ENCODE data around the gene KANK4.
A peak's percentile ranks its signal among the peaks of the same experiment; 100 is the strongest.

Gene KANK4

DNA sequence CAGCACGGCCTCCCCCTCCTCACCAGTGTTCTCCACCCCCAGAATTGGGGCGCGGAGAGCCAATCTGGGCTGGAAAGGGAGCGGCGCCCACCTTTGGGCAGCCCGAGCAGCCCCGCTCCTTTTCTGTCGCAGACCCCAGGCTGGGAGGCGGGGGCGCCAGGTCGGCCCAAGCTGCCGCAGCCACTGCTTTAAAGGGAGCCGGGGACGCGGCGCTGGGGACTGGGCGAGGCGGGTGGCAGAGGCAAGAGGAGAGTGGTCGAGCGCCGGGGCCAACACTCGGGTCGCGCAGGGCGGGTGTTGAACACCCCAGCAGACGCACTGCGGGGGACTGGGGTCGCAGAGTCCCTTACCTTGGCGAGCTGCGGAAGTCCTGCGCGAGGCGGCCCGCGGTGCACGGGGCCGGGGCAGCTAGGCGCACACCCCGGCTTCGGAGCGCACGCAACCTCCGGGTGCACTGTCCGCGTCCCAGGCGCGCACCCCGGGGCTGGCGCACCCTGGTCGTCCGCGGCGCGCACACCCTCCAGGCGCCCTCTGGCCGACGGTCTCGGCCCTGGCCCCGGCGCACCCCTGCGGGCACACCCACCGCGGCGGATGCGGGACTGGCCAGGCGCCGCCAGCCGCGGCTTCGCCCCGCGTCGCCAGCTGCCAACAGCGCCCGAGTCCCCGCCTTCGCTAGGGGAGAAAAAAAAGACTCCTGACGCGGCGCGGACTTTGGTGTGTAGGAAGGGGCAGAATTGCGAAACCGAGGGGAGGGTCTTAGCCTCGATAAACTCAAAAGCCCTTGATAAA is at the start of gene KANK4:
TSS of gene KANK4 (minus strand) at position 679 of the 789 bp plus-strand sequence. CDS start 37,870 bp downstream, outside the sequence.
- peak in 2 of 3 donors; percentile 19 to 44 for DNase-seq

DNA sequence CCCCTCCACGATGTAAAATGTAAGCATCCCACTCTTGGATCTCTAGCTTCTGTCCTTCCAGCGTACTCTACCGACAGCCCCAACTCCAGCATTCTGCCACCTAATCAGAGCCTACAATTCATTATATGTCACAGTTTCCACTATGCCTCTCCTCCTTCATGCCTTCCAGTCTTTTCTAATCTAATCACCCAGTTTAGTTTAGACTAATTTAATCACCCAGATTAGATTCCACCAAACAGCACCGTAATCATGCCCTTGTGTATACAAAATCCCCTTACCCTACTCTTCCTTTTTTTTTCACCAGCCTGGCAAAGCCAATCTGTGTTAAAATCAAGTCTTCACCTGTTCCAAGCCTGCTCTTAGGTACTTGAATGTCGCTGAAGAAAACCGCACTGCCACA is 49.8 kb upstream of the KANK4 start:
- DNase-seq, result no peak

- no peak for DNase-seq
Measured at GRCh38 chr1:62367005-62367557, 47.8 kb upstream of the KANK4 start.

DNA sequence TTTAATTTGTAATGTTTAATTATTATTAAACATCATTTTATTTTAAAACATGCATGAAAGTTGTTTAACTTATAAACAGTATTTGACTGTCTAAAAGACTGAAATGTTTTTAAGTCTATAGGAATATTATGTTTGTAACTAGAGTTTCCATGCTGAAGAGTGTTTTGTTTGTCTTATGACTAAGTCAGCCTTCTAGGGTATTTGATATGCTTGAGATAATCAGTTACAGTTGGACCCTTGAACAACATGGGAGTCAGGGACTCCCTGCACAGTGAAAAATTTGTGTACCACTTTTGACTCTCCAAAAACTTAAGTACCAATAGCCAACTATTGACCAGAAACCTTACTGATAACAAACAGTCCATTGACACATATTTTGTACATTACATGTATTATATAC is 45.5 kb upstream of the KANK4 start:
- DNase-seq, result no peak

DNA sequence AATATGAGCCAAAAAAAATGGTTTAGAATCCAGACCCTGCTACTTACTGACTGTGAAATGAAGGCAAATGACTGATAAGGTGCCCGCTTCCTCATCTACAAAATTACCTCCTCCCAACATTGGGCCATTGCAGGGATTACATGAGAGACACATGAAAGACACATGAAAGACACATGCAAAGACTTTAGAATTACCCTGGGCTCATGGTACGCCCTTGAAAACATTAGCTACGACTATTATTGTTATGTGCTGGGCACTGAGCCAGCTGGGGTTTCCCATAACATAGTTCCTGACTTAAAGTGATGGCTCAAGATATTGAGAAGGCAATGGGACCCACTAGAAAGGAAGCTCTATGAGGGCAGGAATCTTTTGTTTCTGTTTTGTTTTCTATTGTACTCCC is 43.7 kb upstream of the KANK4 start:
- peak in 2 of 3 donors; percentile 22 to 31 for DNase-seq

DNA sequence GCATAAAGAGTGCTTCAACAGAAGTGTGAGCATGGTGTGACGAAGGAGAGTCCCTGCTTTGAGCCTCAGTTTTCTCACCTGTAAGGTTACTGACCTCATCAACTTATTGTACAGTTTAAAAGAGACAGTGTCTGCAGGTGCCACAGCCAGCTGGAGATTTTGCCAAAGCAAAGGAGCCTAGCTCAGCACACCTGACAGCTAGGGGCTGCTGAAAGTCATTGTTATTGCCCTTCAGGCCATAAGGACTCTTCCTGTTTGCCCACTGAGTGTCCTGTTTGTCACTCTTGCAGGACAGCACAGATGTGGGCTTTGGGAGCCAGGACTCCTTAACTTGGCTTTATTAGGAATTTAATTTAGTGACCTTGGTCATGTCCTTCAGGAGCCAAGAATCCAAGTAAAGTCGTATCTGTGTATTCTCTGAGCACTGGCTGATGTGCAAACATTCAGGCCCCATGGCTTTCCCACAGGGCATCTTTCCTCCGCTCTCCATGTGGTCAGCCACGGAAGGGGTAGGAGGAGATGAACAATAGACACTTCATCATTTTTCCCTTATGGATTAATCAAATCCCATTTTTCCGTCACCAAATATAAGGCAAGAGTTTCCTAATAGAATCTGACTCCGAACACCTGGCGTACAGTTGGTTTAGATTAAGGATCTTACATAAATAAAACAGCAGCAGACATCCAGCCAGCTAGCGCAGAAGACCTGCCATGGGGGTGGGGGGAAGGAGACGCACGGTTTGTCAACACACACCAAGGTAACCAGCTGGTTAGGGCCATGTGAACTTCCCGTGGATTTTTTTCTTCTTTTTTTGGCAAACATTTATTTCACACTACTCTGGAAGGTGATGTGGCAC is 43.1 kb upstream of the KANK4 start:
- no peak for DNase-seq

DNA sequence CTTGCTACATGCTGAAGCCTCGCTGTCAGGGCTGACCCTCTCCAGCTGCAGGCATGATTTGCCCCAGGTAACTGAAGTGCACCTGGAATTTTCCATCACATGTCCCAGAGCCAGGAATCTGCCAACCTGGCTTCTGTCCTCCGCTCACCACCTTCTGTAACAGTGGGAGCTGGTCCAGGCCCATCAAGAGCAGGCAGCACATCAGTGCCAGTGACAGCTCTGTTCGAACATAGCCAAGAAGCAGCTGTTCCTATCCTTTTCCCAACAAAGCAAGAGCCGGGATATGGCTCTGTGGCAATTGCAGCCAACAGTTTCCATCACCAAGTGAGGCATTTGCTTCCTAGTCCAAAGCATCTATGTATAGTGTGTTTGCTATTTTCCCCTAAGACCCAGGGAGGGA is 42.2 kb upstream of the KANK4 start:
- no peak for DNase-seq

- no peak for DNase-seq
Measured at GRCh38 chr1:62358665-62359373, 39.6 kb upstream of the KANK4 start.

DNA sequence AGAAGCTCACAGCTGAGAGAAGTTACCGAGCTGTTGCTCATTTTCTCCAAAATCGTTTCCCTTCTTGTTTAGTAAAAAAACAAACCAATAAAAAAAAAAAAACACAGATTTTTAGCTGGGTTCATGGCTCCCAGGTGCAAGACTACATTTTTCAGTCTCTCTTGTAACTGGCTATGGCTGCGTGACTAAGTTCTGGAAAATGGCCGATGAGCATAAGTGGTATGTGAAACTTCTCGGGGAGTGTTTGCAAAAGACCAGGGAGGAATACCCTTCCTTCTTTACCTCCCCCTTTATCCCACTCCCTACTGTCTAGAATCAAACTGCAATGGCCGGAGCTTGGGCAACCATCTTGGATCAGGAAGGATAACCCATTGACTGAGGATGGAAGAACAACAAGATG is 38.7 kb upstream of the KANK4 start:
- no peak for DNase-seq

GRCh38 chr1:62356257-62356835 is 37.1 kb upstream of the KANK4 start:
- DNase-seq, result peak; percentile 92 to 98 (median 96)

DNA sequence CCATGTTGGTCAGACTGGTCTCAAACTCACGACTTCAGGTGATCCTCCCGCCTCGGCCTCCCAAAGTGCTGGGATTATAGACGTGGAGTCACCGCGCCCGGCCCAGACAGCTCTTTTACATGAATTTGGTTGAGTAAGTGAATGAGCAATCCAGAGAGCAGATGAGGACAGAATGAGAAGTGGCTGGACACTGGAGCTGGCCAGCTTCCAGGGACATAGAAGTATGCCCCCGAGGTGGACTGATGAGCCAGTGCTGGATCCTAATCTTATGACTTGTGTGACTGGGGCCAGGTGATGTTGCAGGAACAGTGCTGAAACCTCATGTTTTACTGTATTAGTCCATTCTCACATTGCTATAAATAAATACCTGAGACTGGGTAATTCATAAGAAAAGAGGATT is 35.9 kb upstream of the KANK4 start:
- DNase-seq, result peak; percentile 73 to 77 (median 76)

DNA sequence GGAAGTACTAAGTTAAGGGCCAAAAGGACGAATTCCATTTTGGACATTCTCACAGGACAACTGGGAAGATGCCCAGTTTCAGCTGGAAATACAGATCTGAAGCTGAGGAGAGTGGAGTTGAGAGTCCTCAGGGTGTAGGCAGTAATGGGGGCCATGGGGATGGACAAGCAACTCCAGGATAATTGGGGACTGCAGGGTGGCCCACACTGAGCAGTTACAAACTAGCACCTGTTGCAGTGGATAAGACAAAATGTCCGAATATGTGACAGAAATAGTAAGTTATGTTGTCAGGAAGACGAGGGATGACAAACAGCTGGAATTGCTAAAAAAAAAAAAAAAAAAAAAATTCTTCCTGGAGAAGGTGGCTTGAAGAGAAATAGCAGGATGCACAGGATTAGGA is 34.6 kb upstream of the KANK4 start:
- DNase-seq, result no peak

DNA sequence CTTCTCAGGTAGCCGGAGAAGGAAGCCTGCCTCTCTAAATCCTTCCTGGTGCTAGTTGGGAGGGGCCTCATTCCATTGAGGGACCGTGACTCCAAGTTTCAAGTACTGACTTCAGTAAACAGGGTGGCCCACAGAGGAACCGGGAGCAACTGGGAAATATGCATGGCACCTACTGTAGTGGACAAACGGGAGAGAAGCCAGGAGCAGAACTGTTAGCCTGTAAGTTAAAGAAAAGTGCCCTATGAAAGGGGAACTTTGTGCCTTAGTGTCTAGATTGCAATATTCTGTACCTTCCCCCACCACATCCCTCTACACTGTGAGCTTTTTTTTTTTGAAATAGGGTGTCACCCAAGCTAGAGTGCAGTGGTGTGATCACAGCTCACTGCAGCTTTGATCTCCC is 33.2 kb upstream of the KANK4 start:
- peak; percentile 75 to 89 (median 87) for DNase-seq

DNA sequence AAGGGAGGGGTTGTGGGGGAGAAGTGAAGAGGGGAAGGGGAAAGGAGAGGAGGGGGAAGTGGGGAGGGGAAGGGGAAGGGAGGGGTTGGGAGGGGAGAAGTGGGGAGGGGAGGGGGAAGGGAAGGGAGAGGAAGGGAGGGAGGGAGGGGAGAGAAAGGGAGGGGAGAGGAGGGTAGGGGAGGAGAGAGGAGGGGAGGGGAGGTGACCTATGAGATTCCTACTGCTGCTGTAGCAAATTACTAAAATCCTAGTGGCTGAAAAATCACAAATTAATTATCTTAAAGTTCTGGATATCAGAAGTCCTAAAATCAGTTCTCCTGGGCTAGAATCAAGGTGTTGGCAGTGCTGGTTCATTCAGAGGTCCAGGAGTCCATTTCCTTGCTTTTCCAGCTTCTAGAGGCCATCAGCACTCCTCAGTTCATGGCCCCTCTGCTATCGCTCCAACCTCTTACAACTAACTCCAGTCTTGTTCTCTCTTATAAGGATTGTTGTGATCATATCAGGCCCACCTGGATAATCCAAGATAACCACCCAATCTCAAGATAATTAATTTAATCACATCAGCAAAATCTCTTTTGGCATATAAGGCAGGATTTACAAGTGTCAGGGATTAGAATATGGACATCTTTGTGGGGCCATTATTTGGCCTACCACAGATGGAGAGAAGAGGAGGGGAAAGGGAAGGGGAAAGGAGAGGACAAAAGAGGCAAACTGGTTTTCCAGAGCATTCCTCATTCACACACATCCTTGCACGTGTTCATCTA is 30.4 kb upstream of the KANK4 start:
- DNase-seq, result no peak

DNA sequence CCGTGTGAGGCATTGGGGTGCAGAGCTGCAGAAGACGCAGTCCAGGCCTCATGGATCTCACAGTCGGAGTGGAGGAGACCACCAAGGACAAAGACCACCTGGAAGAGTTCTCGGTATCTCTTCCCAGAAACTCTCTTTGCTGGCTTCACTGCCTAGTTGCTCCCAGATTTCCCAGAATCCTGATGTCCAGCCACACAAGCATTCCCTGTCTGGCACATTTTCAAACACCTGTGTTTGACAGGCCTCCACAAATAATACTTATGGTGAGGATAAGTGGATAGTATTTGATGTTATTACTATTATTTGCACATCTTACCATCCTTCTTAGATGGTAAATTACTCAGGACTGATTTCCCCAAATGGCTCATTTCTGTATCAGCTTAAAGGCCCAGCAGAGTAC is 27.7 kb upstream of the KANK4 start:
- DNase-seq, result no peak

DNA sequence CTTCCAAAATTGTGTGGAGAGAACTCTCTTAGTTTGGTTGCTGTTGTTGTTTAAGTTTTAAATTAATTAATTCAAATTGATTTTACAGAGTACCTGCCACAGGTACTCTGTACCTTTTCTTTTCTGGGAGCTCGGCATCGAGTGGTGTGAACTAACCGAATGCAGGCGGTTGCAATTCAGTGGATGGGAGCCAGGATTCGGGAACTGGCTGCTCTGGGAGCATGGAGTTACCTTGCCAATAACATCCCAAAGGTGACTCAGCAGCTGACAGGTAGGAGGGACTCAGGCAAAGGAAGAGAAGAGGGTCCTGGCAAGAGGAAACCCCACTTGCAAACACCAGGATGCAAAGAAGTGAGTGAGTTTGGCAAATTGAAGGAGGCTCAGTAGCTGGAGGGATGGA is 24.7 kb upstream of the KANK4 start:
- no peak for DNase-seq

DNA sequence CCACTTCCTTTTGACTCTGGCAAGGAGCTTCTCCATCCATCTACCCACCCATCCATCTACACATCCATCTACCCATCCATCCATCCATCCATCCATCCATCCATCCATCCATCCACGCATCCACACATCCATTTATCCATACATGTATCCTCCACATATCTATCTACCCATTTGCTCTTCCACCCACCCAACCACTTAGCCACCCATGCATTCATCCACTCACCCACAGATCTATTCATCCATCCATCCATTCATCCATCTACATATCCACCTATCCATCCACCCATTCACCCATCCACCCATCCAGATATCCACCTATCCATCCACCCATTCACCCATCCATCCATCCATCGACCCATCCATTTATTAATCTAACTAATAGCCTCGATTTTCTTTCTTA is 23.0 kb upstream of the KANK4 start:
- no peak for DNase-seq

DNA sequence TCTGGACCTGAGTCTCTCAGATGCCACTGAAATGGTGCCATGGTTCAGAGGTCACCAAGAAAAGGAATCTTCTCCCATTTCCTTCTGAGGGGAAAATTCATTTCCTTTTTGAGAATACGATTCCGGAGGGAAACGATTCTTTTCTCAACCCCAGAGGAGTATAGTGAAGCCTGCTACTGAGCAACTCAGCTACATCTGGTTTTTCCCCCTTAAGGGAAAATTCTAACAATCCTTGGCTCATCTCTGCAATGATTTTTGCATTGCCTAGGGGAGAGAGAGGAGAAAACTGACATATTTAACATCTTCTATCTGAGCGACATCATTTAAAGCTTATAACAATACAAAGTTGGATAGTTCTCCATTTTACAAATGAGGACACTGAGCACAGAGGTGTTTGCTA is 22.4 kb upstream of the KANK4 start:
- no peak for DNase-seq

- DNase-seq, result no peak
Measured at GRCh38 chr1:62341089-62341488, 21.9 kb upstream of the KANK4 start.

DNA sequence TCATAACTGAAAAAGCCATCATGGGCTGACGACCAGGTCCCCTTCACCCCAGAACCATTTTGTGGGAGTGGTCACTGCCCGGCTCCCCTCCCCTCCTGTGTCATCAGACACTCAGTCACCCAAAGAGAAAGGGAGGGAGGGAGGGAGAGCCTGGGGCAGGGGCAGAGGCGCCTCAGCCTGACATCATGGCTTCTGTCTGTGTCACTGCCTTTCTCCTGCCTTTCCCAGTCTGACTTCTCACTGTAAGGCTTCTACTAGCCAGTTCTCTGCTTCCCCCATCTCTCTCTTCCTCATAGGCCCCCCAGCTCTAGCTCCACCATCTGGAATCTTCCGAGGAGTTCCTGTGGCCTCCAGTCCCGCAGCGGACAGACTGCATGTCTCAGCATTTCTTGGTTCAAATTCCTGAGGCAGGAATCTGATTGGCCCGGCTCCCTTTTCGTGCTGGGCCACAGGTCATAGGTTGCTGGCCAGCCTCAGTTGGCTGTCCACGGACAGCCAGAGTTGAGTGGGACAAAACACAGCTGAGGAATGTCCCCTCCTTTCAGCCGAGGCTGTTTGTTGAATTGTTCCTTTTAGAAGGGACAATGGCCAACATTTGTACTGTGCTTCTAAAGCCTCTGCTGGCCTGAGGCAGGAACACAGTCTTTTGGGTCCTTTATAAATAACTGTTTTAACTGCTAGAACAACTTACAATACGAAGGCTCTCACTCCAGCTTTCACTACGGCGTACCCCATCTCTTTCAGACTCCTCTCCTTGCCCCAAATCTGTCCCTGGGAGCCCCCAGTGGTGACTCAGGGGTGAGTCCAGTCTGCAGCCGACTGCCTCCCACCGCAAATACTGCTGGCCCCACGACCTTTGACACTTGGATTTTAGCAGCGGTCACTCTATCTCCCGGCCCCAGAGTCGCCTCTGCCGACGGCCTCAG is 18.7 kb upstream of the KANK4 start:
- DNase-seq, result no peak
